Hair follicle dermal papilla cell (primary cell): ENCODE measurements around the gene MED13. TPM values are rescaled to one million over a fixed set of nuclear protein-coding genes. Genes with fewer than 3 reads are reported as not detected.

ENCODE experiments used
- total RNA-seq: library from RNA; depleted of rRNA; stranded (reverse); fragments of >200 nt; gene quantifications from 2 replicates; pipeline ENCODE4 v1.2.3, GENCODE V29; 2012

MED13 gene, protein sequence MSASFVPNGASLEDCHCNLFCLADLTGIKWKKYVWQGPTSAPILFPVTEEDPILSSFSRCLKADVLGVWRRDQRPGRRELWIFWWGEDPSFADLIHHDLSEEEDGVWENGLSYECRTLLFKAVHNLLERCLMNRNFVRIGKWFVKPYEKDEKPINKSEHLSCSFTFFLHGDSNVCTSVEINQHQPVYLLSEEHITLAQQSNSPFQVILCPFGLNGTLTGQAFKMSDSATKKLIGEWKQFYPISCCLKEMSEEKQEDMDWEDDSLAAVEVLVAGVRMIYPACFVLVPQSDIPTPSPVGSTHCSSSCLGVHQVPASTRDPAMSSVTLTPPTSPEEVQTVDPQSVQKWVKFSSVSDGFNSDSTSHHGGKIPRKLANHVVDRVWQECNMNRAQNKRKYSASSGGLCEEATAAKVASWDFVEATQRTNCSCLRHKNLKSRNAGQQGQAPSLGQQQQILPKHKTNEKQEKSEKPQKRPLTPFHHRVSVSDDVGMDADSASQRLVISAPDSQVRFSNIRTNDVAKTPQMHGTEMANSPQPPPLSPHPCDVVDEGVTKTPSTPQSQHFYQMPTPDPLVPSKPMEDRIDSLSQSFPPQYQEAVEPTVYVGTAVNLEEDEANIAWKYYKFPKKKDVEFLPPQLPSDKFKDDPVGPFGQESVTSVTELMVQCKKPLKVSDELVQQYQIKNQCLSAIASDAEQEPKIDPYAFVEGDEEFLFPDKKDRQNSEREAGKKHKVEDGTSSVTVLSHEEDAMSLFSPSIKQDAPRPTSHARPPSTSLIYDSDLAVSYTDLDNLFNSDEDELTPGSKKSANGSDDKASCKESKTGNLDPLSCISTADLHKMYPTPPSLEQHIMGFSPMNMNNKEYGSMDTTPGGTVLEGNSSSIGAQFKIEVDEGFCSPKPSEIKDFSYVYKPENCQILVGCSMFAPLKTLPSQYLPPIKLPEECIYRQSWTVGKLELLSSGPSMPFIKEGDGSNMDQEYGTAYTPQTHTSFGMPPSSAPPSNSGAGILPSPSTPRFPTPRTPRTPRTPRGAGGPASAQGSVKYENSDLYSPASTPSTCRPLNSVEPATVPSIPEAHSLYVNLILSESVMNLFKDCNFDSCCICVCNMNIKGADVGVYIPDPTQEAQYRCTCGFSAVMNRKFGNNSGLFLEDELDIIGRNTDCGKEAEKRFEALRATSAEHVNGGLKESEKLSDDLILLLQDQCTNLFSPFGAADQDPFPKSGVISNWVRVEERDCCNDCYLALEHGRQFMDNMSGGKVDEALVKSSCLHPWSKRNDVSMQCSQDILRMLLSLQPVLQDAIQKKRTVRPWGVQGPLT (N-terminal part only)
- total RNA-seq: 76.0 and 98.2 TPM in 2 replicates

DNA sequence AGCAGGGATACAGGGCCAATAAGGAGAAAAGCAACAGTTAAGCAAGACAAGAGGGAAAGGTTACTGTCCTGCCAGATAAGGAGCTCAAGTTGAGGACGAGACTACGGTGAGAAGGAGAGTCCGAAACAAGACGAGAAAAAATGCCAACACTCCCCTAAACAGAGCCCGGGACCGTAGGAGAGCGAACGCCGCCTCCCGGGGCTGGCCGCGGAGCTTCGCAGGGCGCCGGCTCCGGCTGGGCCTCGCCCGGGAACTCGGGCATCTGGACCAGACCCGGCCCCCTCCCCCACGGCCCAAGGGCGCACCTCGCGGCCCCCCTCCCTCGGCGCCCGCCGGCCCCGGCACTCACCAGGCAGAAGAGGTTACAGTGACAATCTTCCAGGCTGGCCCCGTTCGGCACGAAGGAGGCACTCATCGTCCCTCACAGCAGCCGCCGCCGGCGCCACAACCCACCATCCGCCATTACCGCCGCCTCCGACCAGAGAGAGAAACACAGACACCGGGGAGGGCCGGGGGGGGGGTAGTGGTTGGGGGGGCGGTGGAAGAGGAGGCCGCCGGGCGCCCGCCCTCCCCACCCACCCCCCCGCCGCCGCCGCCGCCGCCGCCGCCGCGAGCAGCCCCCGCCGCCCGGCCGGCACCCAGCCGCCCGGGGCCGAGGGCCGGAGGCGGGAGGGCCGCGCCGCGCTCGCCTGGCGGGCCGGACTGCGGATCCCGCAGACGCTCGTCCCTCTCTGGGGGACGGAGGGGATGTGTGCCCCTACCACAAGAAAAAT is at the start of gene MED13:
TSS of gene MED13 (minus strand) at position 488 of the 773 bp plus-strand sequence. CDS start at position 415, 73 bp downstream.

DNA sequence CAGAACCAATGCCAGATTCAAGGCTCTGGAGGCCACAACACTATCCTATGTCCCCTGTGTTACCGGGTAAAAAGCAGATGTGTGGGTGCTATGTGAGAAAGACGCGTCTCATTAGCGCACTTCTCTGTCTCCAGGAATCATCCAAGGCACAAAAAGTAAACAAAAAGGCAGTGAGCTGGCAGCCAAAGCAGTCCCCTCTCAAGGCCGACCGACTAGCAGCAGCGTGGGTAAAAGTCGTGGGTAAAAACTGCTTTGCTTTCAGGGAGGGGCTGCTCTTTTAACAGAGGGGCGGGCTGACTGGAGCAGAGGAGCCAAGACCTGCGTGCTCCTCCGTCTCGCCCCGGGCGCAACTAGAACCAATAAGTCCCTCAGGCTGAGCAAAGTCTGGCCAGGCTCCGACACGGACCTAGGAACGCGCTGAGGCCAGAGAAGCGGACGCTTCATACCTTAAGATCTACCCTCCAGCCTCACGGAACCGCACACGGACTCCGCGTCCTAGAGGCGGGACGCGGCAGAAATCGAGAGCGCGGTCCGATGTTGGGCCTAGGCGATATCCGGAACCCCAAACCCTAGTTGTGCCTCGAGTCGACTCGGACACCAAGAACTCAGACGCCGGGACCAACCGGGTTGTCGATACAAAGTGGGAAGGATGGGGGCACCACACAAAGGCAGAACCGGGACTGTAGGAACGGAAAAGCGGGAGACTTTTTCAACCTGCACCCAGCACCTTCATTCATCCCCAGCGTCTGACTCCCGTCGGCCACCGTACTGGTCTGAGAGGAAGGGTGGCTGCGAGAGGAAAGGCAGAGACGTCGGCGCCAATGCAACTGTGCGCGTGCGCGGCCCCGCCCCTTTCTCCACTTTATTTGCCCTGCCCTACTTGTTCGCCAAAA is 137.6 kb downstream of the MED13 start, which contains the start of gene INTS2:
TSS of gene INTS2 (minus strand) at position 775 of the 893 bp plus-strand sequence. CDS start 1,338 bp downstream, outside the sequence.

Other genes with a start within 250 kb of the MED13 start
- 2.7 and 5.2 TPM in 2 replicates for gene BRIP1, start 201.8 kb downstream of the MED13 start, total RNA-seq
- gene INTS2, start 137.3 kb downstream of the MED13 start, total RNA-seq: 11.7 and 14.8 TPM in 2 replicates